Measurements from ENCODE around the gene TADA3.

The TADA3 gene

GRCh38 chr3:9749296-9749644, 43.0 kb downstream of the TADA3 start:
- peak overlapping the region; percentile 51 for H3K4me3 ChIP-seq (ENCODE audit: low read depth, low read length)
- TF ChIP-seq CTCF (IDR thresholded peaks at IDR 0.05; ENCODE audit: borderline replicate concordance, insufficient read depth, low read depth, low read length), result no peak

- H3K4me3 ChIP-seq (ENCODE audit: low read depth, low read length), result no peak overlapping the region
- TF ChIP-seq CTCF (IDR thresholded peaks at IDR 0.05; ENCODE audit: borderline replicate concordance, insufficient read depth, low read depth, low read length), result no peak
Observed at GRCh38 chr3:9748031-9748430, 44.2 kb downstream of the TADA3 start.

DNA sequence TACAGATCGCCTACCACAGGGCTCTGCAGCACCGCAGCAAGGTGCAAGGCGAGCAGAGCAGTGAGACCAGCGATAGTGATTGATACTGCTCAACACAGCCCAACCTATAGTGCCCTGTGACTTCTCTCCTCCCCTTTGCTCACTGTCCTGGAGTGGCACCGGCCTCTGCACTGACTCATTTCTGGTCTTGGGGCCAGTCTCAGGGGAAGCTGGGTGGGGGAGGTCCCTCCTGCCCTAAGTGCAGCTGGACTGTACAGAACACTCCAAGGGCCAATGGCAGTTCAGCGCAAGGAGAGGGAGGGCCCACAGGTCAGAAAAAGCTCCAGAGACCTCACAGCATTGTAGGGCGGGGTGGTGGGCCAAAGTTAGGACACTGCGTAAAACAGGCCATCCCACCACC, 45.0 kb downstream of the TADA3 start:
- TF ChIP-seq CTCF (IDR thresholded peaks at IDR 0.05; ENCODE audit: borderline replicate concordance, insufficient read depth, low read depth, low read length), result no peak
- no peak overlapping the region for H3K4me3 ChIP-seq (ENCODE audit: low read depth, low read length)

DNA sequence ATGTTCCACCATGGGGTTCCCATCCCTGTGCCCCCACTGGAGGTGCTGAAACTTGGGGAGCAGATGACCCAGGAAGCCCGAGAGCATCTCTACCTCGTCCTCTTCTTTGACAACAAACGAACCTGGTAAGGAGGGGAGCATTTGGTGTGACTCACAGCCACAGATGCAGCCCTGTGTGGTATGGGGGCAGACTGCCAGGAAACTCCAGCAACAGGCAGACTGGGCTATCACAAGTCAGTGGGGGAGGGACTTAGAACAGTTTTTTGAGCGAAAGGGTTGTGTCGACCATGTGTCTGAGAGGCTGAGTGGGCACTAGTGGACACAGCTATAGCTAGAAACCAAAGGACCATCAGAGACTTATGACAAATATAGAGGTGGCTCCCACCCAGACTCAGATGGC, 45.9 kb downstream of the TADA3 start:
- H3K4me3 ChIP-seq (ENCODE audit: low read depth, low read length), result no peak overlapping the region
- no peak for TF ChIP-seq CTCF (IDR thresholded peaks at IDR 0.05; ENCODE audit: borderline replicate concordance, insufficient read depth, low read depth, low read length)

DNA sequence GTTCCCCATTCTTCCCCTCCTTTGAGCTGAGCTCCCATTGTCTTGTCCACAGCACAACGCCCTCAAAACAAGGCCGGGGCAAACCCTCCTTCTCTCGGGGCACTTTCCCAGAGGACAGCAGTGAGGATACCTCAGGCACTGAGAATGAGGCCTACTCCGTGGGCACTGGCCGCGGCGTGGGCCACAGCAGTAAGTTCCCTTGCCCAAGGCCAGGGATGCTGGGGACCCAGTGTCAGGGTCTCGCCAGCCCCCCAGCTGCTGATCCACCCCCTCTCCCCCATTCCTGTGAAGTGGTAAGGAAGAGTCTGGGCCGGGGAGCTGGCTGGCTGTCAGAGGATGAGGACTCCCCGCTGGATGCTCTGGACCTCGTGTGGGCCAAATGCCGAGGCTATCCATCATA, 46.8 kb downstream of the TADA3 start:
- TF ChIP-seq CTCF (IDR thresholded peaks at IDR 0.05; ENCODE audit: borderline replicate concordance, insufficient read depth, low read depth, low read length), result no peak
- H3K4me3 ChIP-seq (ENCODE audit: low read depth, low read length), result no peak overlapping the region

GRCh38 chr3:9744162-9744561, 48.1 kb downstream of the TADA3 start:
- no peak overlapping the region for H3K4me3 ChIP-seq (ENCODE audit: low read depth, low read length)
- no peak for TF ChIP-seq CTCF (IDR thresholded peaks at IDR 0.05; ENCODE audit: borderline replicate concordance, insufficient read depth, low read depth, low read length)

GRCh38 chr3:9743548-9743947, 48.7 kb downstream of the TADA3 start:
- H3K4me3 ChIP-seq (ENCODE audit: low read depth, low read length), result no peak overlapping the region
- TF ChIP-seq CTCF (IDR thresholded peaks at IDR 0.05; ENCODE audit: borderline replicate concordance, insufficient read depth, low read depth, low read length), result no peak

All from GM12875 (cell line).